GM12878 (cell line): Measurements from ENCODE around the gene CDH4. TPM values are rescaled to one million over a fixed set of nuclear protein-coding genes. Genes with fewer than 3 reads are reported as not detected.

Source experiments
- ATAC-seq: fragments of 200-7000 bp; cut with Tn5 transposase; 3 replicates; pipeline ENCODE4 v1.9.1; 2020; ENCODE audit warnings: mild to moderate bottlenecking, moderate library complexity
- BruUV-seq: library from RNA; stranded (reverse); fragments of 400-500 nt; replicated peaks from 2 replicates; lab custom pipeline; 2021; lab: Mats Ljungman, UMichigan
- CTCF ChIA-PET: fragments of 300-600 bp; sonication (Branson Sonifier 250); formaldehyde crosslinking; extraction: SDS; loops from one replicate; lab custom pipeline; 2021; ENCODE audit warnings: inconsistent platforms; lab: Yijun Ruan, JAX
- POLR2A ChIA-PET: fragments of 350-600 bp; formaldehyde crosslinking; extraction: SDS; loops from one replicate; lab custom pipeline; 2021; ENCODE audit warnings: inconsistent platforms; lab: Charles Lee
- RAD21 ChIA-PET: fragments of 300-600 bp; sonication (Branson Sonifier 250); formaldehyde crosslinking; loops from one replicate; lab custom pipeline; 2023; ENCODE audit warnings: antibody characterized with exemption; ENCODE audit not compliant: unreplicated experiment; lab: Charles Lee
- SMC1A ChIA-PET: fragments of 300-600 bp; sonication (Branson Sonifier 250); formaldehyde crosslinking; loops from one replicate; lab custom pipeline; 2023; ENCODE audit not compliant: unreplicated experiment, uncharacterized antibody; lab: Charles Lee
- DNase-seq: peaks from one replicate; pipeline ENCODE4 v3.0.0-alpha.2; 2011; ENCODE audit warnings: low read depth, low spot score
- FAIRE-seq: peaks from 3 replicates; lab custom pipeline; 2011; peaks lifted over from hg19 to GRCh38; lab: Jason Lieb, UNC
- H2AFZ ChIP-seq: 2 replicates; pipeline ENCODE4 v1.6.0; 2011; ENCODE audit warnings: low read depth, low read length, control low read depth; ENCODE audit not compliant: control insufficient read depth
- H3K27ac ChIP-seq: 2 replicates; pipeline ENCODE4 v1.5.1; 2011; ENCODE audit warnings: control low read depth; ENCODE audit not compliant: control insufficient read depth, insufficient read depth
- H3K27me3 ChIP-seq, 2 experiments: replicated peaks in 1 of 2; 2 replicates each; pipeline versions ENCODE4 v1.6.0 to v1.6.1; 2011; ENCODE audit warnings: low read length in 1 of 2; ENCODE audit not compliant: control insufficient read depth in 2 of 2, insufficient read depth in 2 of 2
- H3K36me3 ChIP-seq, 2 experiments: 2 replicates each; pipeline ENCODE4 v1.5.1; 2011; ENCODE audit warnings: low read length in 1 of 2; ENCODE audit not compliant: control insufficient read depth in 2 of 2, insufficient read depth in 2 of 2
- H3K4me1 ChIP-seq: 2 replicates; pipeline ENCODE4 v1.6.1; 2011; ENCODE audit warnings: mild to moderate bottlenecking, low read length, moderate library complexity, mixed read lengths; ENCODE audit not compliant: control insufficient read depth, insufficient read depth
- H3K4me2 ChIP-seq: 2 replicates; pipeline ENCODE4 v1.6.0; 2011; ENCODE audit warnings: control low read depth; ENCODE audit not compliant: control insufficient read depth, insufficient read depth
- H3K4me3 ChIP-seq: fragments of 200-600 bp; sonication (generic); 2 replicates; pipeline ENCODE4 v1.5.1; 2016
- H3K79me2 ChIP-seq: 2 replicates; pipeline ENCODE4 v1.6.0; 2011; ENCODE audit warnings: low read length; ENCODE audit not compliant: control insufficient read depth, insufficient read depth
- H3K9ac ChIP-seq: 2 replicates; pipeline ENCODE4 v1.8.0; 2011; ENCODE audit warnings: low read length, control low read depth, mixed read lengths; ENCODE audit not compliant: control insufficient read depth, insufficient read depth
- H3K9me3 ChIP-seq: replicated peaks from 3 replicates; pipeline ENCODE4 v1.5.1; 2011; ENCODE audit warnings: mild to moderate bottlenecking, low read length; ENCODE audit not compliant: control insufficient read depth, insufficient read depth
- H4K20me1 ChIP-seq: 2 replicates; pipeline ENCODE4 v1.6.0; 2011; ENCODE audit not compliant: control insufficient read depth, insufficient read depth
- BMI1 ChIP-seq: fragments of 450-650 bp; IDR thresholded peaks from 2 replicates; pipeline ENCODE4 v1.6.1; 2016; ENCODE audit warnings: mild to moderate bottlenecking, moderate library complexity, borderline replicate concordance
- CBFB ChIP-seq: IDR thresholded peaks from 2 replicates; pipeline ENCODE4 v1.6.1; 2016; ENCODE audit warnings: antibody characterized with exemption, low read depth
- CBX5 ChIP-seq: sonication (generic); IDR thresholded peaks from 2 replicates; pipeline ENCODE4 v1.6.1; 2016; ENCODE audit warnings: low read depth, moderate library complexity, mild to moderate bottlenecking, inconsistent platforms
- RAD51 ChIP-seq: fragments of 450-650 bp; IDR thresholded peaks from 2 replicates; pipeline ENCODE4 v1.6.1; 2016; ENCODE audit warnings: moderate library complexity, mild to moderate bottlenecking, inconsistent platforms
- RCOR1 ChIP-seq: conservative IDR thresholded peaks from 2 replicates; pipeline ENCODE4 v1.6.1; 2012; ENCODE audit warnings: low read depth, low read length, improper control_type of control experiment
- SIX5 ChIP-seq: IDR thresholded peaks from 2 replicates; pipeline ENCODE4 v1.6.1; 2011; ENCODE audit warnings: mild to moderate bottlenecking, low read depth, low read length, moderate library complexity; ENCODE audit not compliant: severe bottlenecking
- SMARCA5 ChIP-seq: fragments of 450-650 bp; IDR thresholded peaks from 2 replicates; pipeline ENCODE4 v1.6.1; 2017; ENCODE audit warnings: mild to moderate bottlenecking
- SREBF1 ChIP-seq: IDR thresholded peaks from 2 replicates; pipeline ENCODE4 v1.6.1; 2012; ENCODE audit warnings: mild to moderate bottlenecking, low read length
- SREBF2 ChIP-seq: IDR thresholded peaks from 2 replicates; pipeline ENCODE4 v1.6.1; 2012; ENCODE audit warnings: mild to moderate bottlenecking, low read length
- ZNF217 ChIP-seq: fragments of 450-650 bp; IDR thresholded peaks from 2 replicates; pipeline ENCODE4 v1.6.1; 2017; ENCODE audit warnings: antibody characterized with exemption, mild to moderate bottlenecking
- ZNF274 ChIP-seq: IDR thresholded peaks from one replicate; pipeline ENCODE4 v1.8.0; 2011; ENCODE audit not compliant: insufficient read length, insufficient read depth
- WGBS: methylation state at CpG from one replicate; pipeline ENCODE4 v1.1.6; 2016; ENCODE audit warnings: low lambda C conversion rate; ENCODE audit not compliant: insufficient replicate concordance, insufficient coverage; ENCODE audit errors: missing lambda C conversion rate; 5-methylcytosine and 5-hydroxymethylcytosine counted together
- in situ Hi-C: fragments of 300-500 bp; cut with MboI; formaldehyde crosslinking; loops from 9 replicates; pipeline ENCODE4 v1.14.3; 2018; ENCODE audit warnings: mixed read lengths
- intact Hi-C: fragments of 100-400 bp; cut with micrococcal nuclease; formaldehyde crosslinking; loops from one replicate; pipeline ENCODE4 v1.14.2; 2022; ENCODE audit not compliant: unreplicated experiment
- polyA plus RNA-seq, 11 experiments: library from polyadenylated mRNA; depleted of rRNA in 4 of 11; unstranded in 6 of 11; stranded (reverse) in 5 of 11; fragments of >200 nt; fragmentation: Nextera tagmentation in 4 of 11; fragmentation: Illumina TruSeq in 1 of 11; extraction: Ambion mirVana in 4 of 11; extraction: Trizol in 1 of 11; gene quantifications; 1 replicate in 1 of 11; 2 replicates in 10 of 11; pipeline versions ENCODE4 v1.2.1 to v1.2.3, GENCODE V29; 2011 to 2016; ENCODE audit warnings: inconsistent platforms in 2 of 11, missing spikeins in 2 of 11, low read depth in 1 of 11
- total RNA-seq, 4 experiments: library from RNA; depleted of rRNA in 3 of 4; stranded (reverse); fragments of >200 nt in 3 of 4; fragmentation: Illumina TruSeq in 1 of 4; extraction: Trizol in 1 of 4; gene quantifications; 2 replicates each; pipeline versions ENCODE4 v1.2.1 to v1.2.3, GENCODE V29; 2013 to 2021
- TF ChIP-seq, protein P1 (sequence below): fragments of 450-650 bp; IDR thresholded peaks from 2 replicates; pipeline ENCODE4 v1.6.1; 2016; ENCODE audit warnings: mild to moderate bottlenecking, moderate library complexity, borderline replicate concordance
- TF ChIP-seq, protein P2 (sequence below): fragments of 450-650 bp; IDR thresholded peaks from 2 replicates; pipeline ENCODE4 v1.6.1; 2018; ENCODE audit warnings: borderline replicate concordance, mild to moderate bottlenecking; ENCODE audit not compliant: partially characterized antibody
- TF ChIP-seq, protein P3 (sequence below): fragments of 150-350 bp; IDR thresholded peaks from 2 replicates; pipeline ENCODE4 v1.6.1; 2014; ENCODE audit warnings: mild to moderate bottlenecking, low read depth, low read length

CDH4 gene
- total and polyA plus RNA-seq, 10 of the 15 experiments (the other 5 are each of a cell fraction or from before 2014, with no cell fraction given), result not detected

DNA sequence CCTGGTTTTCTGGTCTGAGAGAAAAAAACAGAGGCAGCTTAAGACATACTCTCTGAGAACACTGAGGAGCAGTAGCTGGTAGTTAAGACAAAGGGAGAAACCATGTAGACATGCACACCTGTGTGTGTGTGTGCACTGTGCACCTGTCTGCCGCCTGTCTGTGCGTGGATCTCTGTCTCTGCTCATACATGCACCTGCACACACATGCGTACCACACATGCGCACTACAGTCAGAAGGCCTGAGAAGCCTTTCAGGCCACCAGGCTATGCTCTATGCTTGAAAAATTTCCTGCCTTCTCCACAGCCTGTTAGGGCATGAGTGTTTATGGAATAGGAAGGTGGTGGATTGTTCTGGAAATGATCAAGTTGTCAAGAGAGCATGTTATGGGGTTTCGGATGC lies 103.5 kb downstream of the CDH4 start (continued):
- TF ChIP-seq, protein P1, sequence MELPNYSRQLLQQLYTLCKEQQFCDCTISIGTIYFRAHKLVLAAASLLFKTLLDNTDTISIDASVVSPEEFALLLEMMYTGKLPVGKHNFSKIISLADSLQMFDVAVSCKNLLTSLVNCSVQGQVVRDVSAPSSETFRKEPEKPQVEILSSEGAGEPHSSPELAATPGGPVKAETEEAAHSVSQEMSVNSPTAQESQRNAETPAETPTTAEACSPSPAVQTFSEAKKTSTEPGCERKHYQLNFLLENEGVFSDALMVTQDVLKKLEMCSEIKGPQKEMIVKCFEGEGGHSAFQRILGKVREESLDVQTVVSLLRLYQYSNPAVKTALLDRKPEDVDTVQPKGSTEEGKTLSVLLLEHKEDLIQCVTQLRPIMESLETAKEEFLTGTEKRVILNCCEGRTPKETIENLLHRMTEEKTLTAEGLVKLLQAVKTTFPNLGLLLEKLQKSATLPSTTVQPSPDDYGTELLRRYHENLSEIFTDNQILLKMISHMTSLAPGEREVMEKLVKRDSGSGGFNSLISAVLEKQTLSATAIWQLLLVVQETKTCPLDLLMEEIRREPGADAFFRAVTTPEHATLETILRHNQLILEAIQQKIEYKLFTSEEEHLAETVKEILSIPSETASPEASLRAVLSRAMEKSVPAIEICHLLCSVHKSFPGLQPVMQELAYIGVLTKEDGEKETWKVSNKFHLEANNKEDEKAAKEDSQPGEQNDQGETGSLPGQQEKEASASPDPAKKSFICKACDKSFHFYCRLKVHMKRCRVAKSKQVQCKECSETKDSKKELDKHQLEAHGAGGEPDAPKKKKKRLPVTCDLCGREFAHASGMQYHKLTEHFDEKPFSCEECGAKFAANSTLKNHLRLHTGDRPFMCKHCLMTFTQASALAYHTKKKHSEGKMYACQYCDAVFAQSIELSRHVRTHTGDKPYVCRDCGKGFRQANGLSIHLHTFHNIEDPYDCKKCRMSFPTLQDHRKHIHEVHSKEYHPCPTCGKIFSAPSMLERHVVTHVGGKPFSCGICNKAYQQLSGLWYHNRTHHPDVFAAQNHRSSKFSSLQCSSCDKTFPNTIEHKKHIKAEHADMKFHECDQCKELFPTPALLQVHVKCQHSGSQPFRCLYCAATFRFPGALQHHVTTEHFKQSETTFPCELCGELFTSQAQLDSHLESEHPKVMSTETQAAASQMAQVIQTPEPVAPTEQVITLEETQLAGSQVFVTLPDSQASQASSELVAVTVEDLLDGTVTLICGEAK, result no peak

- Histone ChIP-seq H2AFZ (no peak overlapping the region), H3K36me3 (no peaks in the 10 kb centered on the region), H3K4me2 (no peak overlapping the region), H3K9me3 (no peaks in the 10 kb centered on the region; the same call in 2 of the 3 replicates), H3K9ac (no peak overlapping the region), H3K4me1 (no peaks in the 10 kb centered on the region), H3K79me2 (no peaks in the 10 kb centered on the region), H4K20me1 (no peaks in the 10 kb centered on the region), H3K27me3 (no peaks in the 10 kb centered on the region), H3K27ac (no peak overlapping the region), H3K4me3 (no peak overlapping the region)
- ATAC-seq (no peak), FAIRE-seq (no peak), DNase-seq (no peak)
- POLR2A ChIA-PET, result no interaction called here
- CTCF ChIA-PET, result no interaction called here
- in situ Hi-C loops, result no loop called here
- 40% methylated on average over 5 of the region's 7 CpGs for WGBS
- RAD21 ChIA-PET, result no interaction called here
- SMC1A ChIA-PET, result no interaction called here
- BruUV-seq, result no TSS peak
- intact Hi-C loops, result no loop called here
- TF ChIP-seq CBX5 (no peak), SMARCA5 (no peak), SREBF1 (no peak), BMI1 (no peak), CBFB (no peak), RAD51 (no peak), ZNF217 (no peak), ZNF274 (no peak), SREBF2 (no peak), SIX5 (no peak), RCOR1 (no peak)
- TF ChIP-seq, protein P2, sequence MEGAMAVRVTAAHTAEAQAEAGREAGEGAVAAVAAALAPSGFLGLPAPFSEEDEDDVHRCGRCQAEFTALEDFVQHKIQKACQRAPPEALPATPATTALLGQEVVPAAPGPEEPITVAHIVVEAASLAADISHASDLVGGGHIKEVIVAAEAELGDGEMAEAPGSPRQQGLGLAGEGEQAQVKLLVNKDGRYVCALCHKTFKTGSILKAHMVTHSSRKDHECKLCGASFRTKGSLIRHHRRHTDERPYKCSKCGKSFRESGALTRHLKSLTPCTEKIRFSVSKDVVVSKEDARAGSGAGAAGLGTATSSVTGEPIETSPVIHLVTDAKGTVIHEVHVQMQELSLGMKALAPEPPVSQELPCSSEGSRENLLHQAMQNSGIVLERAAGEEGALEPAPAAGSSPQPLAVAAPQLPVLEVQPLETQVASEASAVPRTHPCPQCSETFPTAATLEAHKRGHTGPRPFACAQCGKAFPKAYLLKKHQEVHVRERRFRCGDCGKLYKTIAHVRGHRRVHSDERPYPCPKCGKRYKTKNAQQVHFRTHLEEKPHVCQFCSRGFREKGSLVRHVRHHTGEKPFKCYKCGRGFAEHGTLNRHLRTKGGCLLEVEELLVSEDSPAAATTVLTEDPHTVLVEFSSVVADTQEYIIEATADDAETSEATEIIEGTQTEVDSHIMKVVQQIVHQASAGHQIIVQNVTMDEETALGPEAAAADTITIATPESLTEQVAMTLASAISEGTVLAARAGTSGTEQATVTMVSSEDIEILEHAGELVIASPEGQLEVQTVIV, result no peak
- TF ChIP-seq, protein P3, sequence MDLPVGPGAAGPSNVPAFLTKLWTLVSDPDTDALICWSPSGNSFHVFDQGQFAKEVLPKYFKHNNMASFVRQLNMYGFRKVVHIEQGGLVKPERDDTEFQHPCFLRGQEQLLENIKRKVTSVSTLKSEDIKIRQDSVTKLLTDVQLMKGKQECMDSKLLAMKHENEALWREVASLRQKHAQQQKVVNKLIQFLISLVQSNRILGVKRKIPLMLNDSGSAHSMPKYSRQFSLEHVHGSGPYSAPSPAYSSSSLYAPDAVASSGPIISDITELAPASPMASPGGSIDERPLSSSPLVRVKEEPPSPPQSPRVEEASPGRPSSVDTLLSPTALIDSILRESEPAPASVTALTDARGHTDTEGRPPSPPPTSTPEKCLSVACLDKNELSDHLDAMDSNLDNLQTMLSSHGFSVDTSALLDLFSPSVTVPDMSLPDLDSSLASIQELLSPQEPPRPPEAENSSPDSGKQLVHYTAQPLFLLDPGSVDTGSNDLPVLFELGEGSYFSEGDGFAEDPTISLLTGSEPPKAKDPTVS, result no peak
These were observed 104.1 kb downstream of the CDH4 start for GRCh38 chr20:61356196-61356595.
